ENCODE results near the gene COPZ1.
A peak's percentile ranks its signal among the peaks of the same experiment; 100 is the strongest.

COPZ1 gene

DNA sequence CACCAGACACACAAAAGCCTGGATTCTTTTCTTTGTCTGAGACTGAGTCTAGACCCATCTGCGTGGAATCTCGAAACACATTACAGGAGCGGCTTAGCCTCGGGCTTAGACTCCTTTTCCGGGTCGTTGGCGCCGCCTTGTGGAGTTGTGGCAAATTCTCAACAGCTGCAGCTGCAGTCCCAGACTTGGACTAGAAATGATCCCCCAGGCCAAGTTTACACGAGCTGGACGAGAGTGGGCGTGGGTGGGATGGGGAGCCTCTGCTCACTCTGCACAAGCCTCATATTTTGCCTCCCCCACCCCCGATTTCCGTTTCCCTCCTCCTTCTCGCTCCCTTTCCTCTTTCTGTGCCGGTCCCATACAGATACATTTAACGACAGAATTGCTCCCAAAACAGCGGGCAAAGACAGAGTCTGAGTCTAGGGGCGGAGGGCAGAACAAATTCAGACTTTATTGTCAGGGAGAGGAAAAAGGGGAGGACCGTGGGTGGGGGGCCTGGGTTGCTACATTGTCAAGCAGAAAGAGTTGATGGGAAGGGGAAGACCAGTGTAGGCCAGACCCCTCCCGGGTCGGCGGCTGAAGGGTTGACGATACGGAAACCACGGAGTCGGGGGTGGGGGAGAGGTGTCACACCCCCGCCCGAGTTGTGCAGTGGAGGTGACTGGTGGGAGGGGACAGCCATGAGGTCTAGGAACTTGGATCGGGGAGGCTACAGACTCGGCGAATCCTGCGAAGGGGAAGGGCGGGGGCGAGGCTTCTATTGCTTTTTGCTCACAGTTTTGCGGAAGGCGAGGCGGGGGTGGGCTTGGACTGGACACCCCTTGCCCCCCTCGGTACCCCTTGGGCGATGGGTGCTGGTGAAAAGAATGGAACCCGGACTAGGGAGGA lies 44.0 kb downstream of the COPZ1 start:
- H3K9me3 ChIP-seq (ENCODE audit: insufficient read depth, low read depth, low read length): no peaks in the 10 kb centered on the region
- H3K27ac ChIP-seq (ENCODE audit: low read depth, low read length): peak overlapping the region; percentile 19

DNA sequence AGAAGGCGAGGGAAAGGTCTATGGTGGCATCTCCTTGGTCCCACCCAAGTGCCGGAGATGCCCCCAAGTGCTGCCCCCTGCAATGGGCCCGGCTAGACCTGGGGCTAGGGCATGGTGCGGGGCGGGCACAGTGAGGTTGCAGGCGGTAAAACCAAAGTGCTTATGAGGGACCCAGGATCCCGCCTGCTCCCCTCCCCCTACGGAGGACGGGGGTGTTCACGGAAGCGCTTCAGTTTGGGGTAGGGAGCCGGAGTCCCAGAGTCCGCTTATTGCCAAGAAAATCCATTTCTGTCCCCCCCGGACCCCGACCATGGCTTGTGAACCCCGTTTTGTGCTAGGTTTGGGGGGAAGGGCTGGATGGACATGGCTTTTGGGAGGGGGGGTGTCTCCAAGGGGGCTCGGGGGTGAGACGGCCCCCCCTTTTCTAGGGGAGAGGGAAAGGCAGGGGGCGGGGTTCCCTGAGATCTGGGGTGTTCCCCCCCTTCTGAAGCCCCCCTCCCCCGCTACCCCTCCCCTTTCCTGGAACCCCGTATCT lies 44.7 kb downstream of the COPZ1 start:
- Histone ChIP-seq H3K79me1 (ENCODE audit: low read length) (peaks cover 4% of the 10 kb centered on the region), H3K4ac (ENCODE audit: low read depth, low read length) (no peak overlapping the region), H3K18ac (ENCODE audit: low read length) (no peak overlapping the region), H3K27ac (ENCODE audit: low read depth, low read length) (no peak overlapping the region), H4K8ac (ENCODE audit: low read depth, low read length) (no peak overlapping the region), H4K91ac (ENCODE audit: low read depth, low read length) (no peak overlapping the region), H3K14ac (ENCODE audit: low read length) (no peak overlapping the region), H3K4me2 (ENCODE audit: low read length) (peak overlapping the region; percentile 58), H3K4me1 (ENCODE audit: control insufficient read depth in 1 of 2, insufficient read depth in 2 of 2, low read length in 2 of 2) (peaks cover 7 to 18% of the 10 kb centered on the region in 2 experiments), H2BK12ac (ENCODE audit: low read length) (no peak overlapping the region), H2AFZ (ENCODE audit: insufficient read depth, low read length, poor library complexity) (no peak overlapping the region), H3K27me3 (ENCODE audit: insufficient read depth, low read length) (no peaks in the 10 kb centered on the region), H4K12ac (ENCODE audit: low read depth, low read length) (no peak overlapping the region), H3K4me3 (ENCODE audit: low read depth, low read length) (no peak overlapping the region), H2AK5ac (ENCODE audit: low read length) (no peak overlapping the region), H2BK5ac (ENCODE audit: low read depth, low read length, poor library complexity) (no peak overlapping the region), H3K36me3 (ENCODE audit: control insufficient read depth in 1 of 2, insufficient read depth in 2 of 2, low read length in 2 of 2) (peaks cover 26 to 37% of the 10 kb centered on the region in 2 experiments), H3K9me3 (ENCODE audit: insufficient read depth, low read depth, low read length) (no peaks in the 10 kb centered on the region), H3K9ac (ENCODE audit: low read length) (no peak overlapping the region), H2BK120ac (ENCODE audit: insufficient read depth, low read length, poor library complexity) (no peak overlapping the region), H3K23ac (ENCODE audit: low read length) (no peak overlapping the region), H3K79me2 (ENCODE audit: control insufficient read depth, insufficient read depth, low read length, poor library complexity) (no peaks in the 10 kb centered on the region)
- WGBS (ENCODE audit: extremely low coverage, insufficient coverage, insufficient read length): no CpG with 5 or more reads among the region's 21 CpGs
- no peak for DNase-seq

More for the DNA sequence above, 44.0 kb downstream of the COPZ1 start:
- Histone ChIP-seq H4K8ac (ENCODE audit: low read depth, low read length) (peak overlapping the region; percentile 83), H3K36me3 (ENCODE audit: control insufficient read depth in 1 of 2, insufficient read depth in 2 of 2, low read length in 2 of 2) (peaks cover 18 to 30% of the 10 kb centered on the region in 2 experiments), H3K27me3 (ENCODE audit: insufficient read depth, low read length) (no peaks in the 10 kb centered on the region), H3K4me3 (ENCODE audit: low read depth, low read length) (no peak overlapping the region), H2BK5ac (ENCODE audit: low read depth, low read length, poor library complexity) (no peak overlapping the region), H2AK5ac (ENCODE audit: low read length) (no peak overlapping the region), H4K12ac (ENCODE audit: low read depth, low read length) (no peak overlapping the region), H3K14ac (ENCODE audit: low read length) (no peak overlapping the region), H2AFZ (ENCODE audit: insufficient read depth, low read length, poor library complexity) (no peak overlapping the region), H2BK120ac (ENCODE audit: insufficient read depth, low read length, poor library complexity) (no peak overlapping the region), H2BK12ac (ENCODE audit: low read length) (no peak overlapping the region), H3K23ac (ENCODE audit: low read length) (no peak overlapping the region), H4K91ac (ENCODE audit: low read depth, low read length) (no peak overlapping the region), H3K18ac (ENCODE audit: low read length) (no peak overlapping the region), H3K4ac (ENCODE audit: low read depth, low read length) (no peak overlapping the region), H3K4me1 (ENCODE audit: control insufficient read depth in 1 of 2, insufficient read depth in 2 of 2, low read length in 2 of 2) (peaks cover 7 to 18% of the 10 kb centered on the region in 2 experiments), H3K79me1 (ENCODE audit: low read length) (peaks cover 4% of the 10 kb centered on the region), H3K9ac (ENCODE audit: low read length) (no peak overlapping the region), H3K79me2 (ENCODE audit: control insufficient read depth, insufficient read depth, low read length, poor library complexity) (no peaks in the 10 kb centered on the region), H3K4me2 (ENCODE audit: low read length) (peak overlapping the region; percentile 58)
- DNase-seq: peak; percentile 90 to 95
- no CpG with 5 or more reads among the region's 40 CpGs for WGBS (ENCODE audit: extremely low coverage, insufficient coverage, insufficient read length)

DNA sequence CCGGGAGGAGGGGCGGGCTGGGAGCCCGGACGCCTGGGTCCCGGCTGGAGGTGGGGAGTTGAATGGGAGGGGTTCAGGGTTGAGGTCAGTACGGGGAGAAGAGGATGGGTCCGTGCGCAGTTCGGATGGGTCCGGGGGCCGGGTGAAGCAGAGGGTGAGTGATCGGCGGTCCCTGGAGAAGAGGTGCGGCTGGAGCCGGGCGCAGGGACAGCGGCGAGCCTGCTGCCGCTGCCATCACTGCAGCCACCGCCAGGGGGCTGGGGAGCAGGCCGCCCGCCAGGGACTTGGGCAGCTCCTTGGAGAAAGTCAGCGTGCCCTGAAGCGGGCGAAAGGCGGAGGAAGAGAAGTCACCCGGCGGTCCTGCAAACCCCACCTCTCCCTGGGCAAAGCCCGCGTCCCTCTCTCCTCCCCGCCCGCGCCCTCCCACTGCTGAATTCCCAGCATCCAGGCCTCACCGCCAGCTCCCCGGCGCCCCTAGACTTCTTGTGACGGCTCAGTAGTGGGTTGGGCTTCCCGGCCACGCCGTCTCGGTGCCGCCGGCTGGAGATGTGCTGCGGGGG lies 45.3 kb downstream of the COPZ1 start:
- H2AFZ ChIP-seq (ENCODE audit: insufficient read depth, low read length, poor library complexity): no peak overlapping the region
- H3K4me3 ChIP-seq (ENCODE audit: low read depth, low read length): no peak overlapping the region
- no peak overlapping the region for H3K18ac ChIP-seq (ENCODE audit: low read length)
- peaks cover 31 to 43% of the 10 kb centered on the region in 2 experiments for H3K36me3 ChIP-seq (ENCODE audit: control insufficient read depth in 1 of 2, insufficient read depth in 2 of 2, low read length in 2 of 2)
- no peaks in the 10 kb centered on the region for H3K27me3 ChIP-seq (ENCODE audit: insufficient read depth, low read length)
- no peak overlapping the region for H3K9ac ChIP-seq (ENCODE audit: low read length)
- no CpG with 5 or more reads among the region's 44 CpGs for WGBS (ENCODE audit: extremely low coverage, insufficient coverage, insufficient read length)
- H3K4me1 ChIP-seq (ENCODE audit: control insufficient read depth in 1 of 2, insufficient read depth in 2 of 2, low read length in 2 of 2): peaks cover 7 to 18% of the 10 kb centered on the region in 2 experiments
- peak; percentile 64 to 89 for DNase-seq
- H3K79me2 ChIP-seq (ENCODE audit: control insufficient read depth, insufficient read depth, low read length, poor library complexity): no peaks in the 10 kb centered on the region
- no peak overlapping the region for H3K23ac ChIP-seq (ENCODE audit: low read length)
- peak overlapping the region; percentile 64 for H4K12ac ChIP-seq (ENCODE audit: low read depth, low read length)
- H4K8ac ChIP-seq (ENCODE audit: low read depth, low read length): peak overlapping the region; percentile 49
- no peak overlapping the region for H3K27ac ChIP-seq (ENCODE audit: low read depth, low read length)
- H3K4ac ChIP-seq (ENCODE audit: low read depth, low read length): no peak overlapping the region
- H2BK5ac ChIP-seq (ENCODE audit: low read depth, low read length, poor library complexity): no peak overlapping the region
- peaks cover 4% of the 10 kb centered on the region for H3K79me1 ChIP-seq (ENCODE audit: low read length)
- no peak overlapping the region for H2BK12ac ChIP-seq (ENCODE audit: low read length)
- no peak overlapping the region for H4K91ac ChIP-seq (ENCODE audit: low read depth, low read length)
- H3K4me2 ChIP-seq (ENCODE audit: low read length): peak overlapping the region; percentile 52
- H2BK120ac ChIP-seq (ENCODE audit: insufficient read depth, low read length, poor library complexity): no peak overlapping the region
- no peak overlapping the region for H2AK5ac ChIP-seq (ENCODE audit: low read length)
- H3K9me3 ChIP-seq (ENCODE audit: insufficient read depth, low read depth, low read length): no peaks in the 10 kb centered on the region
- no peak overlapping the region for H3K14ac ChIP-seq (ENCODE audit: low read length)

DNA sequence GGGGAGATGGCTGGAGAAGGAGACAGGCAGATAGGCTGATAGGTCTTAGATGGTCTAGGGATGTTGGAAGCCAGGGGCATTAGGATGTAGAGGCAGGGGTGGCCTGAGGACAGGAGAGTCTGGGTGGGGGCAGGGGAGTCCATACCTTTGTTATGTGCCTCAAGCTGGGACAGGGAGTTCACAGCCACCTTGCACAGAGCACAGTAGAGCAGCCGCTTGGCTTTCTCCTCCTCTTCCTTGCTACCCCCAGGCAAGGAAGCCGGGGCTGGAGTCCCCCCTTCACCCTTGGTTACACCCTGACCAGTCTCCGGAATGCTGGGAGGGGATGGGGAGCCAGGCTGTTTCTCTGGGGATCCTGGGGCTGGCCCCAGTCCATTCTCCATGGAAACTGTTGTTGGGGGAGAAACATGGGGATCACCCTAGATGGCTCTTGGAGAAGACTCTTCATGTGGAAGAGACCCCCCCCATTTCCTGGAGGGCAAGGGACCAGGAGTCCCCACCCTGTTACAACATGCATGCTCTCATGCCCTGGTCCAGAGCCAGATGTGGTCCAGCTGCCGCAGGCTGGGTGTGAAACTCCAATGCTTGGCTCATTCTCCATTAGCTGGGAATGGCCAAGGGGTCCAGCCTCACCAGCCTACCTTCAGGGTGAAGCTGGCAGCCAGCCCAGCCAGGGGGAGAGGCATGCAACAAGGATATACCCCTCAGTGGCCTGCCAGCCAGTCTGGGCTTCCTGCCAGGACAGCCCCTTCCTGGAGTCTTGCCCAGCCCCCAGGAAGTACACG lies 46.6 kb downstream of the COPZ1 start:
- Histone ChIP-seq H2AFZ (ENCODE audit: insufficient read depth, low read length, poor library complexity) (no peak overlapping the region), H3K4ac (ENCODE audit: low read depth, low read length) (no peak overlapping the region), H3K18ac (ENCODE audit: low read length) (no peak overlapping the region), H3K4me2 (ENCODE audit: low read length) (no peak overlapping the region), H2BK120ac (ENCODE audit: insufficient read depth, low read length, poor library complexity) (no peak overlapping the region), H4K12ac (ENCODE audit: low read depth, low read length) (no peak overlapping the region), H3K23ac (ENCODE audit: low read length) (no peak overlapping the region), H3K79me2 (ENCODE audit: control insufficient read depth, insufficient read depth, low read length, poor library complexity) (no peaks in the 10 kb centered on the region), H3K36me3 (ENCODE audit: control insufficient read depth in 1 of 2, insufficient read depth in 2 of 2, low read length in 2 of 2) (peaks cover 41 to 52% of the 10 kb centered on the region in 2 experiments), H3K4me3 (ENCODE audit: low read depth, low read length) (no peak overlapping the region), H2BK12ac (ENCODE audit: low read length) (no peak overlapping the region), H3K79me1 (ENCODE audit: low read length) (peaks cover 4% of the 10 kb centered on the region), H3K27ac (ENCODE audit: low read depth, low read length) (no peak overlapping the region), H3K27me3 (ENCODE audit: insufficient read depth, low read length) (no peaks in the 10 kb centered on the region), H2BK5ac (ENCODE audit: low read depth, low read length, poor library complexity) (no peak overlapping the region), H3K9me3 (ENCODE audit: insufficient read depth, low read depth, low read length) (no peaks in the 10 kb centered on the region), H3K4me1 (ENCODE audit: control insufficient read depth in 1 of 2, insufficient read depth in 2 of 2, low read length in 2 of 2) (peaks cover 7 to 19% of the 10 kb centered on the region in 2 experiments), H4K8ac (ENCODE audit: low read depth, low read length) (peak overlapping the region; percentile 22), H3K14ac (ENCODE audit: low read length) (no peak overlapping the region), H2AK5ac (ENCODE audit: low read length) (no peak overlapping the region), H3K9ac (ENCODE audit: low read length) (no peak overlapping the region), H4K91ac (ENCODE audit: low read depth, low read length) (no peak overlapping the region)
- no CpG with 5 or more reads among the region's 5 CpGs for WGBS (ENCODE audit: extremely low coverage, insufficient coverage, insufficient read length)
- no peak for DNase-seq

All from trophoblast cell (in vitro differentiated cells and primary cell).